ENCODE measurements around the gene DTX4. TPM values are rescaled to one million over a fixed set of nuclear protein-coding genes. Genes with fewer than 3 reads are reported as not detected.

The DTX4 gene
- total RNA-seq, 1 donor from 2014 or later = 9.9 TPM

DNA sequence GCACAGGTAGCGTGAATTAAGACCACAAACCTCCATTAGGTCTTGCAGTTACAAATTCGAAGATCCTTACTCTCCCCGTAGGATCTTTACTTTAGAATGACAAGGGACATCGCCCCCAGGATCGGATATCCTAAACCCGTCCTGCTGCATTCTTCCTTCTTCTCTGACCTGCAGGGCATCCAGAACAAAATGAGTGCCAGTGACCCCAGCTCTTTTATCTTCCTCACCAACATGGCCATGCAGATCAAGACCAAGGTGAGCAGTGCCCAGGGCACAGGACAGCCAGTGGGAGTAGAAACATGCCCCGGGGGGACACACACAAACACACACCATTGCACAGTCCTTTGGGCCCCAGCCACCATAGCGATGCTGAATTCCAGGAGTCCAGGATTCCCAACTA lies 83.3 kb downstream of the DTX4 start:
- no peaks in the 10 kb centered on the region for H3K36me3 ChIP-seq (ENCODE audit: control insufficient read depth in 3 of 3, insufficient read depth in 3 of 3, low read length in 3 of 3)
- no peak overlapping the region for H3K27ac ChIP-seq (ENCODE audit: low read depth, low read length)
- no peaks in the 10 kb centered on the region for H3K4me1 ChIP-seq (ENCODE audit: control insufficient read depth in 3 of 3, insufficient read depth in 3 of 3, low read length in 3 of 3)
- H3K4me3 ChIP-seq (ENCODE audit: low read length in 3 of 3) = no peak overlapping the region
- H3K9ac ChIP-seq (ENCODE audit: low read depth in 1 of 3, low read length in 3 of 3) = no peak overlapping the region
- H3K9me3 ChIP-seq (ENCODE audit: control insufficient read depth in 3 of 3, low read length in 3 of 3) = no peaks in the 10 kb centered on the region
- H3K27me3 ChIP-seq (ENCODE audit: control insufficient read depth in 3 of 3, insufficient read depth in 3 of 3, low read length in 3 of 3) = no peaks in the 10 kb centered on the region

Small RNA genes within 50 kb of the gene (small RNA-seq; reads per million reads assigned to genes)
- gene RN7SL42P = not detected

Other genes with a start within 250 kb of the DTX4 start
- not detected for gene GLYATL1, start 232.6 kb upstream of the DTX4 start, total RNA-seq
- not detected for gene GLYATL1B, start 85.8 kb upstream of the DTX4 start, total RNA-seq
- 3.7 TPM for gene FAM111B, start 64.9 kb upstream of the DTX4 start, total RNA-seq
- gene FAM111A, start 29.3 kb upstream of the DTX4 start, total RNA-seq = 17.2 TPM
- 11.0 TPM for gene MPEG1, start 40.8 kb downstream of the DTX4 start, total RNA-seq
- not detected for gene OR5AN1, start 186.8 kb downstream of the DTX4 start, total RNA-seq